OCI-LY7 (cell line): ENCODE data around the gene SIGLEC9. TPM values are rescaled to one million over a fixed set of nuclear protein-coding genes. Genes with fewer than 3 reads are reported as not detected.

Experiments used
- BruUV-seq: library from RNA; stranded (reverse); fragments of 400-500 nt; replicated peaks from 2 replicates; lab custom pipeline; 2021; lab: Mats Ljungman, UMichigan
- CTCF ChIA-PET: fragments of 300-600 bp; sonication (Branson Sonifier 250); formaldehyde crosslinking; loops from one replicate; lab custom pipeline; 2022; ENCODE audit warnings: antibody characterized with exemption; ENCODE audit not compliant: unreplicated experiment; lab: Charles Lee
- POLR2A ChIA-PET: fragments of 300-600 bp; sonication (Branson Sonifier 250); formaldehyde crosslinking; loops from one replicate; lab custom pipeline; 2022; ENCODE audit warnings: antibody characterized with exemption; lab: Charles Lee
- DNase-seq: peaks from one replicate; pipeline ENCODE4 v3.0.0-alpha.2; 2015; ENCODE audit warnings: low spot score
- H2AFZ ChIP-seq: fragments of 200-600 bp; sonication (generic), shearing (Covaris generic); 2 replicates; pipeline ENCODE4 v1.6.1; 2014; ENCODE audit warnings: mild to moderate bottlenecking, antibody characterized with exemption, low read length, moderate library complexity
- H3K27ac ChIP-seq: fragments of 200-600 bp; sonication (generic); 2 replicates; pipeline ENCODE4 v1.5.1; 2014; ENCODE audit warnings: mixed run types, low read depth, mild to moderate bottlenecking, moderate library complexity, low read length, inconsistent platforms; ENCODE audit not compliant: poor library complexity, severe bottlenecking
- H3K36me3 ChIP-seq: fragments of 200-600 bp; sonication (generic); 2 replicates; pipeline ENCODE4 v1.6.1; 2014; ENCODE audit warnings: mild to moderate bottlenecking, antibody characterized with exemption, low read length, moderate library complexity, mixed read lengths; ENCODE audit not compliant: insufficient read depth
- H3K4me1 ChIP-seq: fragments of 200-600 bp; sonication (generic); 2 replicates; pipeline ENCODE4 v1.5.1; 2014; ENCODE audit warnings: mild to moderate bottlenecking, low read length; ENCODE audit not compliant: insufficient read depth, poor library complexity, severe bottlenecking
- H3K4me2 ChIP-seq: fragments of 200-600 bp; sonication (generic); 2 replicates; pipeline ENCODE4 v1.6.1; 2014; ENCODE audit warnings: mild to moderate bottlenecking, low read length
- H3K4me3 ChIP-seq: fragments of 200-600 bp; sonication (generic); 2 replicates; pipeline ENCODE4 v1.5.1; 2014; ENCODE audit warnings: mild to moderate bottlenecking, low read depth, low read length; ENCODE audit not compliant: poor library complexity, severe bottlenecking
- H3K79me2 ChIP-seq: fragments of 200-600 bp; sonication (generic); 2 replicates; pipeline ENCODE4 v1.6.1; 2016; ENCODE audit warnings: low read depth, mild to moderate bottlenecking, low read length, moderate library complexity, mixed read lengths; ENCODE audit not compliant: insufficient read depth
- H3K9me2 ChIP-seq: fragments of 200-600 bp; sonication (generic); 2 replicates; pipeline ENCODE4 v1.6.1; 2016; ENCODE audit warnings: mild to moderate bottlenecking, low read length, mixed read lengths; ENCODE audit not compliant: insufficient read depth
- H3K9me3 ChIP-seq: fragments of 200-600 bp; sonication (generic); 2 replicates; pipeline ENCODE4 v1.6.1; 2014; ENCODE audit warnings: mild to moderate bottlenecking, mixed run types, low read length, mixed read lengths
- H4K20me1 ChIP-seq: fragments of 200-600 bp; sonication (generic); 2 replicates; pipeline ENCODE4 v1.6.1; 2014; ENCODE audit warnings: mild to moderate bottlenecking, antibody characterized with exemption, low read length, moderate library complexity, mixed read lengths; ENCODE audit not compliant: insufficient read depth
- EZH2phosphoT487 ChIP-seq: fragments of 200-600 bp; sonication (generic); IDR thresholded peaks from 2 replicates; pipeline ENCODE4 v1.6.1; 2018; ENCODE audit warnings: low read depth, borderline replicate concordance, mild to moderate bottlenecking, mixed run types, antibody characterized with exemption, low read length, moderate library complexity, mixed read lengths
- intact Hi-C: fragments of 100-400 bp; cut with micrococcal nuclease; formaldehyde crosslinking; loops from one replicate; pipeline ENCODE4 v1.10.0; 2022; ENCODE audit not compliant: unreplicated experiment
- total RNA-seq, 2 experiments: library from RNA; depleted of rRNA in 1 of 2; stranded (reverse); fragments of >200 nt in 1 of 2; shearing (Covaris generic) in 1 of 2; gene quantifications; 2 replicates each; pipeline ENCODE4 v1.2.3, GENCODE V29; 2014 to 2022
- TF ChIP-seq, protein P1 (sequence below): fragments of 200-600 bp; sonication (generic); conservative IDR thresholded peaks from 2 replicates; pipeline ENCODE4 v1.5.1; 2014; ENCODE audit warnings: mild to moderate bottlenecking, antibody characterized with exemption, low read length, moderate library complexity, mixed read lengths

SIGLEC9 gene
- total RNA-seq, 2 experiments from 2014 or later, result not detected

DNA sequence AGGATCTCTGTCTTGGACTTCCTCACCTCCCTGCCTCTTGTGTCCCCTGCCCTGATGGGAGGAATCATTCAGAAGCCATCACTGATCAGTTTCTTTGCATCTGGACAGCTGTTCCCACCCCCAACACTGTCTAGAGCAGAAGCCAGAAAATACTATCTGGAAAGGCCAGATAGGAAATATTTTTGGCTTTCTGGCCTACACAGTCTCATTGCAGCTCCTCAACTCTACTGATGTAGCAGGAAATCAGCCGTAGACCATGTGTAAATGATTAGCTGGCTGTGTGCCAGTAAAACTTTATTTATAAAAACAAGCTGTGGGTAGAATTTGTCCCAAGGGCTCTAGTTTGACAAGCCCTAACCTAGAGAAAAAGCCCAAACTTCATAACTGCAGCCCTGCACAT lies 23.0 kb downstream of the SIGLEC9 start:
- Histone ChIP-seq H3K9me2 (no peaks in the 10 kb centered on the region), H3K4me2 (no peak overlapping the region), H2AFZ (no peak overlapping the region), H3K36me3 (no peaks in the 10 kb centered on the region), H3K9me3 (no peaks in the 10 kb centered on the region), H3K4me3 (no peak overlapping the region), H3K27ac (no peak overlapping the region), H4K20me1 (no peaks in the 10 kb centered on the region), H3K79me2 (no peaks in the 10 kb centered on the region), H3K4me1 (no peaks in the 10 kb centered on the region)
- CTCF ChIA-PET, result no interaction called here
- no peak for DNase-seq
- BruUV-seq, result no TSS peak
- POLR2A ChIA-PET, result no interaction called here
- intact Hi-C loops, result no loop called here
- TF ChIP-seq, protein P1, sequence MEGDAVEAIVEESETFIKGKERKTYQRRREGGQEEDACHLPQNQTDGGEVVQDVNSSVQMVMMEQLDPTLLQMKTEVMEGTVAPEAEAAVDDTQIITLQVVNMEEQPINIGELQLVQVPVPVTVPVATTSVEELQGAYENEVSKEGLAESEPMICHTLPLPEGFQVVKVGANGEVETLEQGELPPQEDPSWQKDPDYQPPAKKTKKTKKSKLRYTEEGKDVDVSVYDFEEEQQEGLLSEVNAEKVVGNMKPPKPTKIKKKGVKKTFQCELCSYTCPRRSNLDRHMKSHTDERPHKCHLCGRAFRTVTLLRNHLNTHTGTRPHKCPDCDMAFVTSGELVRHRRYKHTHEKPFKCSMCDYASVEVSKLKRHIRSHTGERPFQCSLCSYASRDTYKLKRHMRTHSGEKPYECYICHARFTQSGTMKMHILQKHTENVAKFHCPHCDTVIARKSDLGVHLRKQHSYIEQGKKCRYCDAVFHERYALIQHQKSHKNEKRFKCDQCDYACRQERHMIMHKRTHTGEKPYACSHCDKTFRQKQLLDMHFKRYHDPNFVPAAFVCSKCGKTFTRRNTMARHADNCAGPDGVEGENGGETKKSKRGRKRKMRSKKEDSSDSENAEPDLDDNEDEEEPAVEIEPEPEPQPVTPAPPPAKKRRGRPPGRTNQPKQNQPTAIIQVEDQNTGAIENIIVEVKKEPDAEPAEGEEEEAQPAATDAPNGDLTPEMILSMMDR, result no peak
- no peak for TF ChIP-seq EZH2phosphoT487

DNA sequence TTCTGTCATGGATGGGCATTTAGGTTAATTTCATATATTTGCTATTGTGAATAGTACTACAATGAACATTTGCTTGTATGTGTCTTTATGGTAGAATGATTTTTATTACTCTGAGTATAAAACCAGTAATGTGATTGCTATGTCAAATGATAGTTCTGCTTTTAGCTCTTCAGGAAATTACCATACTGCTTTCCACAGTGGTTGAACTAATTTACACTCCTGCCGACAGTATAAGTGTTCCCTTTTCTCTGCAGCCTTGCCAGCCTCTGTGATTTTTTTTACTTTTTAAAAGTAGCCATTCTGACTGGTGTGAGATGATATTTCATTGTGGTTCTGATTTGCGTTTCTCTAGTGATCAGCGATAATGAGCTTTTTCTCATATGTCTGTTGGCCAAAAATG lies 23.9 kb downstream of the SIGLEC9 start:
- no peak for DNase-seq
- Histone ChIP-seq H3K4me2 (no peak overlapping the region), H3K27ac (no peak overlapping the region), H3K36me3 (no peaks in the 10 kb centered on the region), H3K79me2 (no peaks in the 10 kb centered on the region), H4K20me1 (no peaks in the 10 kb centered on the region), H3K9me2 (no peaks in the 10 kb centered on the region), H3K4me3 (no peak overlapping the region), H3K9me3 (no peaks in the 10 kb centered on the region), H3K4me1 (no peaks in the 10 kb centered on the region), H2AFZ (no peak overlapping the region)
- ChIA-PET CTCF (no interaction called here), POLR2A (no interaction called here)
- TF ChIP-seq EZH2phosphoT487, result no peak
- TF ChIP-seq, protein P1, result no peak
- no TSS peak for BruUV-seq
- intact Hi-C loops, result no loop called here

DNA sequence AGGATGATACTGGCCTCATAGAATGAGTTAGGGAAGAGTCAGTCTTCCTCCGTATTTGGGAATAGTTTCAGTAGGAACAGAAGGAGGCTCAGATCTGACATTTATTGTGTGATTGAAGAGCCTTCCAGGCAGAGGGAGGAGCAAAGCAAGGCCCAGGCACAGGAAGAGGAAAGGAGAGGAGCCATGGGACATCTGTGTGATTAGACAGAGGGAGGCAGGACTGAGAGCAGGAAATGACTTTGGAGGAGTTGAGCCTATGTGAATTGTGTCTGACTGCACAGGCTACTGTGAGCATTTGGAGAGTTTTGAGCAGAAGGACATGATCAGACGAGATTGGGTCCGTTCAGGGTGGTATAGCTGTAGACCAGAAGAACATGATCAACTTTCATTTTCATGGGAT lies 25.9 kb downstream of the SIGLEC9 start:
- intact Hi-C loops, result no loop called here
- Histone ChIP-seq H3K79me2 (no peaks in the 10 kb centered on the region), H3K4me1 (no peaks in the 10 kb centered on the region), H3K4me2 (no peak overlapping the region), H3K36me3 (no peaks in the 10 kb centered on the region), H3K9me3 (no peaks in the 10 kb centered on the region), H4K20me1 (no peaks in the 10 kb centered on the region), H3K4me3 (no peak overlapping the region), H2AFZ (no peak overlapping the region), H3K9me2 (no peaks in the 10 kb centered on the region), H3K27ac (no peak overlapping the region)
- ChIA-PET POLR2A (no interaction called here), CTCF (no interaction called here)
- BruUV-seq, result no TSS peak
- TF ChIP-seq, protein P1, result no peak
- TF ChIP-seq EZH2phosphoT487, result no peak
- DNase-seq, result no peak
